Neural progenitor cell (in vitro differentiated cells): ENCODE data around the gene UBAP2.

ENCODE experiments used
- CTCF ChIP-seq: fragments of 200-600 bp; sonication (generic); IDR thresholded peaks from 2 replicates; pipeline ENCODE4 v1.5.1; 2017; ENCODE audit warnings: antibody characterized with exemption, mild to moderate bottlenecking
- EZH2 ChIP-seq: fragments of 200-600 bp; sonication (generic); IDR thresholded peaks from 2 replicates; pipeline ENCODE4 v1.6.1; 2017; ENCODE audit warnings: antibody characterized with exemption, mild to moderate bottlenecking, moderate library complexity

DNA sequence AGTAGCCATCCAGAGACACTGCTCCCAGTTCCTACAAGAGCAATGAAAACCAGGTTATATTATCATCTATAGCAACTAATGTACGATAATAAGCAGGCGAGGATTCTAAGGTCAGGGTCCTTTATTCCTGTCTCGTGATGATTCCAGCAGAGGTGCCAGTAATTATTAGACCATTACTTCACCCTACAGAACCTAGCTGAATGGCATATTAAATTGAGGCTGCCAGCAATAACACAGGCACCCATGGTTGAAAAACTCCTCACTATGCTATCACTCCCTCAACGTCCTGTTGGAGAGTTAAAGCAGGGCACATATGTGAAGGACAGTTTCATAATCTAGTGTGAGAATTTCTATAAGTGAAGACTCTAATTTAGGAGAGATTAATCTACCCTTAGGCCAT, 48.1 kb upstream of the UBAP2 start:
- TF ChIP-seq CTCF (no peak), EZH2 (no peak)
